Heart left ventricle (tissue), 16 donors: Measurements from ENCODE around the gene SLC6A7. TPM values are rescaled to one million over a fixed set of nuclear protein-coding genes. Genes with fewer than 3 reads are reported as not detected.

Experiments used
- ATAC-seq, 4 donors: fragments of 200-7000 bp; cut with Tn5 transposase; one replicate each; pipeline ENCODE4 v1.9.1; 2020 to 2022; ENCODE audit warnings: moderate library complexity in 4 of 4, mild to moderate bottlenecking in 3 of 4, moderate number of reproducible peaks in 1 of 4
- DNase-seq, 5 donors: peaks; one replicate each; pipeline ENCODE4 v3.0.0-alpha.2; 2020
- H3K27ac ChIP-seq, 12 donors: fragments of 200-600 bp; sonication (generic) in 4 of 12; one replicate each; pipeline versions ENCODE4 v1.5.0 to v1.8.0; 2016 to 2022; ENCODE audit warnings: mild to moderate bottlenecking in 2 of 12
- H3K27me3 ChIP-seq, 9 donors: fragments of 200-600 bp; sonication (generic) in 2 of 9; one replicate each; pipeline versions ENCODE4 v1.5.1 to v1.8.0; 2016 to 2022; ENCODE audit warnings: mild to moderate bottlenecking in 3 of 9
- H3K36me3 ChIP-seq, 9 donors: fragments of 200-600 bp; sonication (generic) in 2 of 9; one replicate each; pipeline versions ENCODE4 v1.5.0 to v1.8.0; 2018 to 2022; ENCODE audit warnings: mild to moderate bottlenecking in 2 of 9
- H3K4me1 ChIP-seq, 12 donors: fragments of 200-600 bp; sonication (generic) in 4 of 12; one replicate each; pipeline versions ENCODE4 v1.5.0 to v1.8.0; 2016 to 2022; ENCODE audit warnings: mild to moderate bottlenecking in 3 of 12
- H3K4me3 ChIP-seq, 12 donors: fragments of 200-600 bp; sonication (generic) in 4 of 12; one replicate each; pipeline versions ENCODE4 v1.5.0 to v1.8.0; 2017 to 2022; ENCODE audit warnings: mild to moderate bottlenecking in 9 of 12, moderate library complexity in 4 of 12
- H3K9me3 ChIP-seq, 12 donors: fragments of 200-600 bp; sonication (generic) in 4 of 12; one replicate each; pipeline versions ENCODE4 v1.5.0 to v1.8.0; 2016 to 2022; ENCODE audit warnings: mild to moderate bottlenecking in 1 of 12
- POLR2A ChIP-seq, 2 donors: fragments of 450-650 bp; IDR thresholded peaks; one replicate each; pipeline ENCODE4 v1.6.1; 2017; ENCODE audit warnings: antibody characterized with exemption in 2 of 2, mild to moderate bottlenecking in 2 of 2, moderate library complexity in 2 of 2
- WGBS, 4 donors: extraction: QIAGEN DNeasy Blood & Tissue Kit in 2 of 4; methylation state at CpG; one replicate each; pipeline versions ENCODE4 v1.1.5 to v1.1.7; 2013 to 2018; 5-methylcytosine and 5-hydroxymethylcytosine counted together
- intact Hi-C, 10 donors: fragments of 100-400 bp; cut with DNase I; formaldehyde crosslinking; loops; one replicate each; pipeline versions ENCODE4 v1.11.1 to v1.14.2; 2022
- polyA plus RNA-seq, 2 donors: library from polyadenylated mRNA; stranded (reverse); fragments of 200-250 nt; gene quantifications; one replicate each; pipeline ENCODE4 v1.2.3, GENCODE V29; 2013
- total RNA-seq, 9 donors: library from RNA; depleted of rRNA in 2 of 9; stranded (reverse); fragments of >200 nt in 2 of 9; fragmentation: NEBNext Ultra II Directional in 3 of 9; extraction: Animal tissue kit (Norgen Biotek cat#: 25700) in 3 of 9; gene quantifications; one replicate each; pipeline versions ENCODE4 v1.1.0 to v1.2.4, GENCODE V29; 2016 to 2023
- TF ChIP-seq, protein P1 (sequence below), 12 donors: fragments of 200-600 bp; sonication (generic) in 4 of 12; IDR thresholded peaks; one replicate each; pipeline versions ENCODE4 v1.5.0 to v1.8.0; 2018 to 2022; ENCODE audit warnings: antibody characterized with exemption in 12 of 12, mild to moderate bottlenecking in 5 of 12
- donor health status: ischemic (EF 13 %, LVEDD 7.1; RV severe dilation, severe dysfunction).
- donor health status: healthy with polysubstance abuse.
- donor health status: DM: no; HTN: yes; CAD: no.
- donor health status: DM: no; HTN: no; CAD: no.
- donor health status: ischemic (EF 25% LVEDD 6.9; RV normal size, moderate dysfunction).
- donor health status: ischemic (EF 25% LVEDD 5.7; RV mildly dilated, moderate dysfunction).
- donor health status: healthy.
- donor health status: DM: yes; HTN: yes; CAD: no.
- donor health status: ischemic (EF 35%, LVEDD 5.7; RV mildly dilated, moderate dysfunction).
- donor health status: nonischemic (EF 11% LVEDD 7.7; RV severe dilation, severe dysfunction).
- donor health status: DM: yes; HTN: yes; CAD: no.
- donor health status: PGD.
- donor health status: ischemic (EF 29% LVEDD 5.4; RV normal size, mild dysfunction).
- donor health status: nonischemic (EF 23%, LVEDD 6.1; RV moderate dilation, normal function).

The SLC6A7 gene
- total and polyA plus RNA-seq, 11 donors: not detected

DNA sequence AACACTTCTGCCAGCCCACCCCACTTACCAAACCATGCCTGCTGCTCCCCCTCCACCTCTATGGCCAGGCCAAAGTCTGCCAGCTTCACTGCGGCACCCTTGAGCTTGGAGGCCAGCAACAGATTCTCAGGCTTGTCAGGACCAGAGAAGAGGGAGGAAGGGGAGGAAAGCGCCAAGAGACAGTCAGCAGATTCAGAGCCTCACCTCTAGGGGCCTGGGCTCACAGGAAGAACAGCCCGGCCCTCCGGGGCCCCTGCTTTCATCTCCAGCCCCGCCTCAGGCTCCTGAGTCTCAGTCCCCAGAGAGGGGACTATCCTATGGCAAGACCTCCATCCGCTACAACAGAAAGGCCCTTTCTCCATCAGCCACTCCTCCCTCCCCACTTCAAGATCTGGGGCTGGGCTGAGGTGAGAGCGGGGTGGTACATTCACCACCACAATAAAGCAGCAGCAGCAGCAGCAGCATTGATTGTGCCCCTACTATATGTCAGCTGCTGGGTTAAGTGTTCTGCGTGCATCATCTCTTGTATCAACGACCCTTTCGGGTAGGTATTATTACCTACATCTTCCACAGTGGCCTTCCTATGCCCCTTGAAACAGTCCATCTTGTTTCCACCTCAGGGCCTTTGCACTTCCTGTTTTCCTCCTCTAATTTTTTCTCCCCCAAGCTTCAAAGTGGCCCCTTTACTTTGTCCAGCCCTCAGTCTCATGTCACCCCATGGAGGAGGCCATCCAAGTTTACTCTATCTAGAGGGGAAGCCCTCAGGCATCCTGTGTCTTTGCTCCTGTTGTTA, 63.8 kb downstream of the SLC6A7 start:
- WGBS, 4 donors: 91 to 97% (median 94%) methylated on average over 8 to 10 of the region's 10 CpGs
- H3K27me3 ChIP-seq: no peaks in the 10 kb centered on the region
- no peak overlapping the region for H3K4me3 ChIP-seq
- H3K4me1 ChIP-seq: peaks cover 0 to 10% (median 0%) of the 10 kb centered on the region in 12 donors
- H3K36me3 ChIP-seq: no peaks in the 10 kb centered on the region
- no peak for ATAC-seq
- no peak for DNase-seq
- no peaks in the 10 kb centered on the region for H3K9me3 ChIP-seq
- intact Hi-C loops: no loop called here
- no peak overlapping the region for H3K27ac ChIP-seq
- no peak for TF ChIP-seq POLR2A (IDR thresholded peaks at IDR 0.05)
- TF ChIP-seq, protein P1, sequence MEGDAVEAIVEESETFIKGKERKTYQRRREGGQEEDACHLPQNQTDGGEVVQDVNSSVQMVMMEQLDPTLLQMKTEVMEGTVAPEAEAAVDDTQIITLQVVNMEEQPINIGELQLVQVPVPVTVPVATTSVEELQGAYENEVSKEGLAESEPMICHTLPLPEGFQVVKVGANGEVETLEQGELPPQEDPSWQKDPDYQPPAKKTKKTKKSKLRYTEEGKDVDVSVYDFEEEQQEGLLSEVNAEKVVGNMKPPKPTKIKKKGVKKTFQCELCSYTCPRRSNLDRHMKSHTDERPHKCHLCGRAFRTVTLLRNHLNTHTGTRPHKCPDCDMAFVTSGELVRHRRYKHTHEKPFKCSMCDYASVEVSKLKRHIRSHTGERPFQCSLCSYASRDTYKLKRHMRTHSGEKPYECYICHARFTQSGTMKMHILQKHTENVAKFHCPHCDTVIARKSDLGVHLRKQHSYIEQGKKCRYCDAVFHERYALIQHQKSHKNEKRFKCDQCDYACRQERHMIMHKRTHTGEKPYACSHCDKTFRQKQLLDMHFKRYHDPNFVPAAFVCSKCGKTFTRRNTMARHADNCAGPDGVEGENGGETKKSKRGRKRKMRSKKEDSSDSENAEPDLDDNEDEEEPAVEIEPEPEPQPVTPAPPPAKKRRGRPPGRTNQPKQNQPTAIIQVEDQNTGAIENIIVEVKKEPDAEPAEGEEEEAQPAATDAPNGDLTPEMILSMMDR (IDR thresholded peaks at IDR 0.05): no peak

DNA sequence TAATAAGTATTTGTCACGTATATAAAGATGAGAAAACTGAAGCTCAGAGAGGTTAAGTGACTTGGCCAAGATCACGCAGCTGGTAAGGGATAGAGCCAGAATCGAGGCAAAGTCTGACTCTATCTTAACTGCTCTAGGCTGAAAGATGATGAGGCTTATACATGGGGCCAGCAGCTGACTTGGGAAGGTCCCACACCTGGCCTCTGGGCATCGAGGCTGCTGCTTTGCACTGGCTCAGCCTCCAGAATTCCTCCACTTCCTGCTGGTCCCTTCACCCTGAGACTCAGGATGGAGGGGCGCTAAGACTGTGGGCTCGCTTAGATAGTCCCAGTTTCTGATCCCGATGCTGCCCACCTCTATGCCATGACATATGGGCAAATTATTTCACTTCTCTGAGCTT, 64.5 kb downstream of the SLC6A7 start:
- no peaks in the 10 kb centered on the region for H3K27me3 ChIP-seq
- no peak overlapping the region for H3K27ac ChIP-seq
- H3K9me3 ChIP-seq: no peaks in the 10 kb centered on the region
- intact Hi-C loops: no loop called here
- 73 to 83% (median 79%) methylated on average over 7 of the region's 7 CpGs for WGBS, 4 donors
- ATAC-seq: no peak
- H3K36me3 ChIP-seq: no peaks in the 10 kb centered on the region
- no peak for TF ChIP-seq POLR2A (IDR thresholded peaks at IDR 0.05)
- TF ChIP-seq, protein P1 (IDR thresholded peaks at IDR 0.05): no peak
- DNase-seq: no peak
- H3K4me1 ChIP-seq: peaks cover 0 to 10% (median 0%) of the 10 kb centered on the region in 12 donors
- no peak overlapping the region for H3K4me3 ChIP-seq

DNA sequence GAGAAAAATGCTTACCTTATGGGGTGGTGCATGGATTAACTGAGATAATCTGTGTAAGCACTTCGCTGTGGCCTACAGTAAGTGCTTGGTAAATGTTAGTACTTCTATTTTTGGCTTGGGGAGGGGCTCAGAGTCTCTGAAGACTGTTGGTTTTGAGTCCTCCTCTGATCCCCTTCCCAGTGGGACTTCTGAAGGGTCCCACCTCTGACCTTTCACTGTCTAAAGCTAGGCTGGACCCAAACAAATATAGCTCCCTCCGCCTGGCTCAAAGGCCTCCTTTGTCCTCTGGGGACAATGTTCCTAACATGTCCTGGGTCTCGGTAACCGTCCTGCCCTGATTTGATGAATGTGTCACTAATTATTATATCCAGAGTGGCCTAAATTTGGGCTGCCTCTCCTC, 64.9 kb downstream of the SLC6A7 start:
- peak in 2 of 4 donors; percentile 18 to 52 for ATAC-seq
- TF ChIP-seq, protein P1 (IDR thresholded peaks at IDR 0.05): no peak
- TF ChIP-seq POLR2A (IDR thresholded peaks at IDR 0.05): no peak
- intact Hi-C loops: no loop called here

DNA sequence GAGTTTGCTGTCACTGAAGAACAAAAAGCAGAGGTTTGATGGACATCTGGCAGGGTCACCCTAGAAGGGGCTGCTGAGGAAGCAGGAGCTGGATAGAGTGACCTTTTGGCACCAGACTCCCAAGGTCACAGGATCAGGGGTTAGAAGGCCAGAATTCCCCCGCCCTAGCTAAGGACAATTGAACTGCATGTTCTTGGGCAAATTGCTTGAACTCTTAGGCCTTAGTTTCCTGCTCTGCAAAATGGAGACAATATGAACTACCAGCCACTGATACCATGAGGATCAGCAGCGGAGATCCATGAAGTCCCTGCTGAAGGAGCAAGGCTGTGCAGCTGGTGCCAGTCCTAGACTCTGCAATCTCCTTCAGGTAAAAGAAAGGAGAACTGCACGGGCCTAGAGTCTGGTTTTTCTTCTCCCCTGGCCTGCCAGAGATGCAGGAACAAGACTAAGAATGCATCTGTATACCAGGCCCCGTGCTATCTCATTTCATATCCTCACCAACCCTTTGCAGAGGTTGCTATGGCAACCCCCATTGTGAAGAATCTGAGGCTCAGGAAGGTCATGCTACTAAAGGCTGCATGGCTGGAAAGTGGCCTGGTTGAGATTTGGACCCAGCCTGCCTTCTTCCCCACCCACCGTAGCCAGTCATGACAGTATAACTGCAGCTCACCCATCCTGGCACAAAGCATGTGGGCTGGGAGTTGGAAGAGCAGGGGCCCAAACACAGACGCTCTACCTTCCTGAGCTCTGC, 66.0 kb downstream of the SLC6A7 start:
- Histone ChIP-seq H3K4me1 (peaks cover 0 to 10% (median 0%) of the 10 kb centered on the region in 12 donors), H3K27me3 (no peaks in the 10 kb centered on the region), H3K9me3 (no peaks in the 10 kb centered on the region), H3K36me3 (no peaks in the 10 kb centered on the region), H3K27ac (no peak overlapping the region), H3K4me3 (no peak overlapping the region)
- 69 to 79% (median 76%) methylated on average over 6 of the region's 6 CpGs for WGBS, 4 donors
- DNase-seq (no peak), ATAC-seq (peak in 1 of 4 donors; percentile 6)
- intact Hi-C loops: no loop called here
- TF ChIP-seq, protein P1 (IDR thresholded peaks at IDR 0.05): no peak
- no peak for TF ChIP-seq POLR2A (IDR thresholded peaks at IDR 0.05)

More for the DNA sequence above, 64.9 kb downstream of the SLC6A7 start:
- Histone ChIP-seq H3K36me3 (no peaks in the 10 kb centered on the region), H3K4me1 (peaks cover 0 to 10% (median 0%) of the 10 kb centered on the region in 12 donors), H3K4me3 (no peak overlapping the region), H3K27ac (no peak overlapping the region), H3K27me3 (no peaks in the 10 kb centered on the region), H3K9me3 (no peaks in the 10 kb centered on the region)
- WGBS, 4 donors: 74 to 88% (median 77%) methylated on average over 4 of the region's 4 CpGs
- DNase-seq: peak in 2 of 5 donors; percentile 33 to 47
